Activated naive CD8-positive, alpha-beta T cell treated with anti-CD3 and anti-CD28 coated beads, Interleukin-2, amount 50 U/mL, for 16 hours (primary cell): ENCODE results near the gene ZFYVE21.
"Not testable (repeated sequence)": the region's sequence is repeated elsewhere in the genome, so short reads cannot be mapped to it uniquely, and the experiment has no call there.

ENCODE experiments used
- DNase-seq: peaks from one replicate; pipeline ENCODE4 v3.0.0-alpha.2; 2020; ENCODE audit warnings: low read depth, low spot score

Gene ZFYVE21

DNA sequence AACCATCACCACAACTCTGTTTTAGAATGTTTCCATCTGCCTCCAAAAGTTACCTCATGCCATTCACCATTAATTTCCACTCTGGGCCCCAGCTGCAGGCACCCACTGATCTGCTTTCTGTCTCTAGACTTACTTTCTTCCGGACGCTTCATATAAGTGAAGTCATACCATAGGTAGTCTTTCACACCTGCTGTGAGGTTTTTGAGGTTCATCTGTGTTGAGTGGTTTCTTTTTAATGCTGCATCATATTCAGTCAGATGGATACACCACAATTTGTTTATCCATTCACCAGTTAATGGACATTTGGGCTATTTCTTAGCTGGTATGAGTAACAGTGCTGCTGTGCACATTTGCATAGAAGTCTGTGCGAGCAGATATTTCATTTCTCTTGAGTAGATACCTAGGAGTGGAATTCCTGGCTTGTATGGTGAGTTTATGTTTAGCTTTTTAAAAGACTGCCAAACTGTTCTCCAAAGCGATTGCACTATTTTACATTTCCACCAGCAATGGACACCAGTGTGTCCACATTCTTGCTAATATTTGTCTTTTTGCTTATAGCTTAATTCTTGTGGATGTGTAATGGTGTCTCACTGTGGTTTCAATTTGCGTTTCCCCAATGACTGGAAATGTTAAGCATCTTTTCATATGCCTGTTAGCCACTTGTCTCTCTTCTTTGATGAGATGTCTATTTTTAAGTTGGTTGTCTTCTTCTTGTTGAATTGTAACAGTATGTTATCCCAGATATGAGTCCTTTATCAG is 48.3 kb downstream of the ZFYVE21 start:
- no peak for DNase-seq

- DNase-seq = no peak
Measured at GRCh38 chr14:103765526-103765925, 49.9 kb downstream of the ZFYVE21 start.

- DNase-seq = no peak
Measured at GRCh38 chr14:103767336-103767894, 51.8 kb downstream of the ZFYVE21 start.

GRCh38 chr14:103770500-103770899 is 54.9 kb downstream of the ZFYVE21 start:
- DNase-seq = no peak

- DNase-seq = no peak
Measured at GRCh38 chr14:103770902-103771301, 55.3 kb downstream of the ZFYVE21 start.

- no peak for DNase-seq
Measured at GRCh38 chr14:103772078-103772712, 56.6 kb downstream of the ZFYVE21 start.

GRCh38 chr14:103773521-103773920 is 57.9 kb downstream of the ZFYVE21 start:
- DNase-seq = no peak

GRCh38 chr14:103775506-103775905 is 59.9 kb downstream of the ZFYVE21 start:
- DNase-seq = no peak

- DNase-seq = not testable (repeated sequence)
Measured at GRCh38 chr14:103776319-103776718, 60.7 kb downstream of the ZFYVE21 start.

DNA sequence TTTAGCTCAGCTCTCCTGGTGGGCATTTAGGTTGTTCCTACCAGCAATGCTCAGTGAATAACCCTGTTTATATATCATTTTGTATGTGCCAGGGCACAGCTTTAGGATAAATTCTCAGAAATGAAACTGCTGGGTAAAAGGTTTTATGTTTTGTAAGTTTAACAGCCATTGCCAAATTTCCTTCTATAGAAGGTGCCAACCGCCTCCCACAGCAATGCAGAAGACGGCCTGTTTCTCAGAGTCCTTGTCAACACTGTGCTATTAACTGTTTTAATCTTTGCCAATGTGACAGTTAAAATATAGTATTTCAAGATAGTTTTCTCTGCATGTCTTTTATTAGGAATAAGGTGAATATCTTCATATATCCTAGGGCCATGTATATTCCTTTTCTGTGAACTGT is 66.8 kb downstream of the ZFYVE21 start:
- no peak for DNase-seq
